ENCODE measurements around the gene THEM4.

DNA sequence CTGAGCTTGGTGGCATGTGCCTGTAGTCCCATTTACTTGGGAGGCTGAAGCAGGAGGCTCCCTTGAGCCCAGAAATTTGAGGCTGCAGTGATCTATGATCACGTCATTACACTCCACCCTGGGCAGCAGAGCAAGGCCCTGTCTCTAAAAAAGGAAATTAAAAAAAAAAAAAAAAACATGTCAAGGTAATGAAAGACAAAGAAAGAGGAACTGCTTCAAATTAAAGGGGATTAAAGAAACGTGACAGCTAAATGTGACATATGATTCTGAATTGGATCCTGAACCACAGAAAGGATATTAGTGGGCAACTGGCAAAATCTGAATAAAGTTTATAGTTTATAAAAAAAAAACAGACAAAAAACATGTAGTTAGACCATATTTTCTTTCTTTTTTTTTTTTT, 65.9 kb downstream of the THEM4 start:
- TF ChIP-seq, protein P1, sequence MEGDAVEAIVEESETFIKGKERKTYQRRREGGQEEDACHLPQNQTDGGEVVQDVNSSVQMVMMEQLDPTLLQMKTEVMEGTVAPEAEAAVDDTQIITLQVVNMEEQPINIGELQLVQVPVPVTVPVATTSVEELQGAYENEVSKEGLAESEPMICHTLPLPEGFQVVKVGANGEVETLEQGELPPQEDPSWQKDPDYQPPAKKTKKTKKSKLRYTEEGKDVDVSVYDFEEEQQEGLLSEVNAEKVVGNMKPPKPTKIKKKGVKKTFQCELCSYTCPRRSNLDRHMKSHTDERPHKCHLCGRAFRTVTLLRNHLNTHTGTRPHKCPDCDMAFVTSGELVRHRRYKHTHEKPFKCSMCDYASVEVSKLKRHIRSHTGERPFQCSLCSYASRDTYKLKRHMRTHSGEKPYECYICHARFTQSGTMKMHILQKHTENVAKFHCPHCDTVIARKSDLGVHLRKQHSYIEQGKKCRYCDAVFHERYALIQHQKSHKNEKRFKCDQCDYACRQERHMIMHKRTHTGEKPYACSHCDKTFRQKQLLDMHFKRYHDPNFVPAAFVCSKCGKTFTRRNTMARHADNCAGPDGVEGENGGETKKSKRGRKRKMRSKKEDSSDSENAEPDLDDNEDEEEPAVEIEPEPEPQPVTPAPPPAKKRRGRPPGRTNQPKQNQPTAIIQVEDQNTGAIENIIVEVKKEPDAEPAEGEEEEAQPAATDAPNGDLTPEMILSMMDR (IDR thresholded peaks at IDR 0.05; ENCODE audit: insufficient read depth, low read depth, low read length) = no peak
- no peak for TF ChIP-seq EZH2 (IDR thresholded peaks at IDR 0.05; ENCODE audit: insufficient read depth, low read length)

All from astrocyte (in vitro differentiated cells and primary cell).